HCT116 (cell line): ENCODE results near the gene ZNF488. TPM values are rescaled to one million over a fixed set of nuclear protein-coding genes. Genes with fewer than 3 reads are reported as not detected.
A peak's percentile ranks its signal among the peaks of the same experiment; 100 is the strongest.

Experiments used
- ATAC-seq: fragments of 200-7000 bp; cut with Tn5 transposase; 2 replicates; pipeline ENCODE4 v1.9.1; 2020; ENCODE audit warnings: mild to moderate bottlenecking, moderate library complexity
- BruUV-seq: library from RNA; stranded (reverse); fragments of 400-500 nt; replicated peaks from 2 replicates; lab custom pipeline; 2021; lab: Mats Ljungman, UMichigan
- CTCF ChIA-PET: fragments of 300-600 bp; sonication (Branson Sonifier 250); formaldehyde crosslinking; loops from one replicate; lab custom pipeline; 2021; ENCODE audit warnings: antibody characterized with exemption; lab: Charles Lee
- POLR2A ChIA-PET: fragments of 300-600, 350-600 bp; sonication (Branson Sonifier 250); formaldehyde crosslinking; loops from one replicate; lab custom pipeline; 2021; ENCODE audit warnings: antibody characterized with exemption; lab: Charles Lee
- RAD21 ChIA-PET, 2 experiments: fragments of 300-600 bp; sonication (Branson Sonifier 250); formaldehyde crosslinking; loops; one replicate each; lab custom pipeline; 2023; ENCODE audit warnings: low total read pairs in 2 of 2; ENCODE audit not compliant: uncharacterized antibody in 2 of 2, unreplicated experiment in 2 of 2, low non-redundant PET in 1 of 2; lab: Charles Lee
- DNase-seq: peaks from one replicate; pipeline ENCODE4 v3.0.0-alpha.2; 2010; ENCODE audit warnings: low read depth, low spot score
- H2AFZ ChIP-seq: fragments of 200-600 bp; shearing (Covaris generic), sonication (generic); 2 replicates; pipeline ENCODE4 v1.6.1; 2017; ENCODE audit warnings: low read depth, mixed run types, mixed read lengths, antibody characterized with exemption, low read length; ENCODE audit not compliant: poor library complexity, severe bottlenecking
- H3K27ac ChIP-seq: 2 replicates; pipeline ENCODE4 v1.5.1; 2012; ENCODE audit warnings: low read depth, low read length
- H3K27me3 ChIP-seq: fragments of 200-600 bp; sonication (generic); 2 replicates; pipeline ENCODE4 v1.6.1; 2016; ENCODE audit warnings: mixed run types, low read length, mixed read lengths; ENCODE audit not compliant: insufficient read depth
- H3K36me3 ChIP-seq, 2 experiments: fragments of 200-500 bp in 1 of 2; fragments of 200-600 bp in 1 of 2; sonication (Bioruptor generic) in 1 of 2; sonication (generic) in 1 of 2; 2 replicates each; pipeline versions ENCODE4 v1.5.1 to v1.6.1; 2014 to 2016; ENCODE audit warnings: low read length in 2 of 2, inconsistent platforms in 1 of 2, mixed read lengths in 1 of 2, mixed run types in 1 of 2; ENCODE audit not compliant: insufficient read depth in 2 of 2, control insufficient read depth in 1 of 2
- H3K4me1 ChIP-seq, 2 experiments: fragments of 200-600 bp in 1 of 2; sonication (generic) in 1 of 2; 2 replicates each; pipeline versions ENCODE4 v1.5.1 to v1.6.1; 2012 to 2017; ENCODE audit warnings: low read length in 2 of 2, inconsistent platforms in 1 of 2, mild to moderate bottlenecking in 1 of 2, mixed read lengths in 1 of 2, mixed run types in 1 of 2, moderate library complexity in 1 of 2; ENCODE audit not compliant: insufficient read depth in 2 of 2, control insufficient read depth in 1 of 2
- H3K4me2 ChIP-seq: fragments of 200-600 bp; sonication (generic); 2 replicates; pipeline ENCODE4 v1.6.1; 2017; ENCODE audit warnings: mixed run types, low read length, mixed read lengths
- H3K4me3 ChIP-seq, 2 experiments: fragments of 200-600 bp in 1 of 2; sonication (generic) in 1 of 2; replicated peaks in 1 of 2; 2 replicates each; pipeline ENCODE4 v1.5.1; 2011 to 2016; ENCODE audit warnings: low read length in 2 of 2, control low read depth in 1 of 2, low read depth in 1 of 2, mild to moderate bottlenecking in 1 of 2, mixed read lengths in 1 of 2, mixed run types in 1 of 2
- H3K79me2 ChIP-seq: fragments of 200-600 bp; sonication (generic); 2 replicates; pipeline ENCODE4 v1.6.1; 2017; ENCODE audit warnings: mild to moderate bottlenecking, mixed run types, low read length, moderate library complexity, mixed read lengths; ENCODE audit not compliant: insufficient read depth
- H3K9ac ChIP-seq: fragments of 200-600 bp; sonication (generic); 2 replicates; pipeline ENCODE4 v1.6.1; 2016; ENCODE audit warnings: low read length, mixed read lengths
- H3K9me2 ChIP-seq: fragments of 200-600 bp; sonication (generic), shearing (Covaris generic); 2 replicates; pipeline ENCODE4 v1.6.1; 2017; ENCODE audit warnings: mixed run types, mild to moderate bottlenecking, moderate library complexity; ENCODE audit not compliant: insufficient read depth
- H3K9me3 ChIP-seq, 2 experiments: fragments of 200-500 bp in 1 of 2; fragments of 200-600 bp in 1 of 2; sonication (Bioruptor generic) in 1 of 2; sonication (generic) in 1 of 2; 2 replicates each; pipeline ENCODE4 v1.6.1; 2014 to 2017; ENCODE audit warnings: low read length in 2 of 2, mixed read lengths in 2 of 2, inconsistent platforms in 1 of 2, low read depth in 1 of 2, mild to moderate bottlenecking in 1 of 2, mixed run types in 1 of 2, moderate library complexity in 1 of 2; ENCODE audit not compliant: control insufficient read depth in 1 of 2, insufficient read depth in 1 of 2
- H4K20me1 ChIP-seq: fragments of 200-600 bp; sonication (generic), shearing (Covaris generic); 2 replicates; pipeline ENCODE4 v1.6.1; 2017; ENCODE audit warnings: mixed run types, mild to moderate bottlenecking, moderate library complexity; ENCODE audit not compliant: insufficient read depth
- POLR2AphosphoS5 ChIP-seq: IDR thresholded peaks from 2 replicates; pipeline ENCODE4 v1.6.1; 2011; ENCODE audit warnings: mild to moderate bottlenecking, low read depth, low read length, moderate library complexity
- SRF ChIP-seq: IDR thresholded peaks from 2 replicates; pipeline ENCODE4 v1.6.1; 2012; ENCODE audit warnings: low read depth
- TCF7L2 ChIP-seq: IDR thresholded peaks from 2 replicates; pipeline ENCODE4 v1.7.0; 2011; ENCODE audit warnings: borderline replicate concordance, inconsistent platforms; ENCODE audit not compliant: insufficient read depth, insufficient read length; ENCODE audit errors: extremely low read depth
- ZFX ChIP-seq: fragments of 450-650 bp; IDR thresholded peaks from 2 replicates; pipeline ENCODE4 v1.6.1; 2017
- intact Hi-C: fragments of 100-400 bp; cut with micrococcal nuclease; formaldehyde crosslinking; loops from 2 replicates; pipeline ENCODE4 v1.10.0; 2022
- total RNA-seq: library from RNA; stranded (reverse); gene quantifications from one replicate; pipeline ENCODE4 v1.2.1, GENCODE V29; 2021; ENCODE audit not compliant: unreplicated experiment
- TF ChIP-seq, protein P1 (sequence below): IDR thresholded peaks from 2 replicates; pipeline ENCODE4 v1.6.1; 2011; ENCODE audit warnings: mild to moderate bottlenecking, low read length, moderate library complexity; ENCODE audit not compliant: insufficient replicate concordance; ENCODE audit errors: extremely low read depth
- TF ChIP-seq, protein P2 (sequence below), 3 experiments: fragments of 200-600 bp in 1 of 3; sonication (generic) in 1 of 3; IDR thresholded peaks in 2 of 3; conservative IDR thresholded peaks in 1 of 3; 2 replicates each; pipeline ENCODE4 v1.5.1; 2012 to 2017; ENCODE audit warnings: low read depth in 2 of 3, low read length in 2 of 3, antibody characterized with exemption in 1 of 3, borderline replicate concordance in 1 of 3, control low read depth in 1 of 3, mild to moderate bottlenecking in 1 of 3, mixed read lengths in 1 of 3, mixed run types in 1 of 3, moderate library complexity in 1 of 3; ENCODE audit not compliant: insufficient read depth in 1 of 3

ZNF488 gene
- total RNA-seq, 1 experiment from 2014 or later: 3.9 TPM

DNA sequence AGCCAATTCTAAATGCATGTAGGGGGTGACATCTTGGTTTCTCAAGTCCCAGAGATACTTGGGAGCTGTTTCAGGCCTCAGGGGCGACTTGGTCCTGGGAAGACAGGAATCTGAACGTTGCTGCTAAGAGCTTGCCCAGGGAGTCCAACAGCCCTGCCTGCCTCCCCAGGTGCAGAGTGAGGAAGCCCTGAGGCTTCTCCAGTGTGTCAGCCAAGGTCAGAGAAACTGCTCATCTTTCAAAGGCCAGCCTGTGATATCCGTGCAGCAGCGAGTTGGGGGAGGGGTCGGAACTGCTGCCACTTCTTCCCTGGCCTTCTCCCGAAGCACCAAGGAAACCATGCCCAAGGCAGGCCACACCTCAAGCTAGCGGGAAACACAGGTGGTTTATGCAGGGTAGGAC, 52.1 kb downstream of the ZNF488 start:
- Histone ChIP-seq H3K9me2 (no peaks in the 10 kb centered on the region), H4K20me1 (no peaks in the 10 kb centered on the region), H3K27me3 (0 out of 2 replicates have a peak, but pooled peaks cover 9% of the 10 kb centered on the region), H3K4me1 (peaks cover 0 to 11% of the 10 kb centered on the region in 2 experiments; a peak in 1 of 4 replicates), H3K27ac (no peak overlapping the region), H3K9ac (no peak overlapping the region), H3K79me2 (no peaks in the 10 kb centered on the region), H3K4me2 (no peak overlapping the region), H3K9me3 (no peaks in the 10 kb centered on the region), H2AFZ (no peak overlapping the region), H3K36me3 (no peaks in the 10 kb centered on the region), H3K4me3 (no peak overlapping the region)
- ChIA-PET RAD21 (no interaction called here), POLR2A (no interaction called here), CTCF (interaction anchor here (1.7 kb wide), 1 partner anchor 9 kb away, joined by 6 read pairs; no protein-coding TSS in a partner anchor)
- BruUV-seq: no TSS peak
- DNase-seq (no peak), ATAC-seq (no peak)
- TF ChIP-seq, protein P1, sequence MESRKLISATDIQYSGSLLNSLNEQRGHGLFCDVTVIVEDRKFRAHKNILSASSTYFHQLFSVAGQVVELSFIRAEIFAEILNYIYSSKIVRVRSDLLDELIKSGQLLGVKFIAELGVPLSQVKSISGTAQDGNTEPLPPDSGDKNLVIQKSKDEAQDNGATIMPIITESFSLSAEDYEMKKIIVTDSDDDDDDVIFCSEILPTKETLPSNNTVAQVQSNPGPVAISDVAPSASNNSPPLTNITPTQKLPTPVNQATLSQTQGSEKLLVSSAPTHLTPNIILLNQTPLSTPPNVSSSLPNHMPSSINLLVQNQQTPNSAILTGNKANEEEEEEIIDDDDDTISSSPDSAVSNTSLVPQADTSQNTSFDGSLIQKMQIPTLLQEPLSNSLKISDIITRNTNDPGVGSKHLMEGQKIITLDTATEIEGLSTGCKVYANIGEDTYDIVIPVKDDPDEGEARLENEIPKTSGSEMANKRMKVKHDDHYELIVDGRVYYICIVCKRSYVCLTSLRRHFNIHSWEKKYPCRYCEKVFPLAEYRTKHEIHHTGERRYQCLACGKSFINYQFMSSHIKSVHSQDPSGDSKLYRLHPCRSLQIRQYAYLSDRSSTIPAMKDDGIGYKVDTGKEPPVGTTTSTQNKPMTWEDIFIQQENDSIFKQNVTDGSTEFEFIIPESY: no peak
- peak; percentile 64 for TF ChIP-seq TCF7L2
- TF ChIP-seq, protein P2, sequence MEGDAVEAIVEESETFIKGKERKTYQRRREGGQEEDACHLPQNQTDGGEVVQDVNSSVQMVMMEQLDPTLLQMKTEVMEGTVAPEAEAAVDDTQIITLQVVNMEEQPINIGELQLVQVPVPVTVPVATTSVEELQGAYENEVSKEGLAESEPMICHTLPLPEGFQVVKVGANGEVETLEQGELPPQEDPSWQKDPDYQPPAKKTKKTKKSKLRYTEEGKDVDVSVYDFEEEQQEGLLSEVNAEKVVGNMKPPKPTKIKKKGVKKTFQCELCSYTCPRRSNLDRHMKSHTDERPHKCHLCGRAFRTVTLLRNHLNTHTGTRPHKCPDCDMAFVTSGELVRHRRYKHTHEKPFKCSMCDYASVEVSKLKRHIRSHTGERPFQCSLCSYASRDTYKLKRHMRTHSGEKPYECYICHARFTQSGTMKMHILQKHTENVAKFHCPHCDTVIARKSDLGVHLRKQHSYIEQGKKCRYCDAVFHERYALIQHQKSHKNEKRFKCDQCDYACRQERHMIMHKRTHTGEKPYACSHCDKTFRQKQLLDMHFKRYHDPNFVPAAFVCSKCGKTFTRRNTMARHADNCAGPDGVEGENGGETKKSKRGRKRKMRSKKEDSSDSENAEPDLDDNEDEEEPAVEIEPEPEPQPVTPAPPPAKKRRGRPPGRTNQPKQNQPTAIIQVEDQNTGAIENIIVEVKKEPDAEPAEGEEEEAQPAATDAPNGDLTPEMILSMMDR (IDR thresholded peaks at IDR 0.05 in 2 of 3, conservative IDR thresholded peaks at IDR 0.05 in 1 of 3; ENCODE audit: borderline replicate concordance in 1 of 3, insufficient read depth in 1 of 3, low read depth in 2 of 3, low read length in 2 of 3): no peak
- no peak for TF ChIP-seq SRF
- TF ChIP-seq POLR2AphosphoS5: no peak
- TF ChIP-seq ZFX: no peak
- intact Hi-C loops: no loop called here
